ENCODE results near the gene BTF3. TPM values are rescaled to one million over a fixed set of nuclear protein-coding genes. Genes with fewer than 3 reads are reported as not detected.
"Not testable (repeated sequence)": the region's sequence is repeated elsewhere in the genome, so short reads cannot be mapped to it uniquely, and the experiment has no call there.

The BTF3 gene
- total RNA-seq, 1 donor from 2014 or later, result 664 TPM

- H3K27me3 Mint-ChIP-seq, result peaks cover 81% of the 10 kb centered on the region
- DNase-seq (ENCODE audit: extremely low spot score, unreplicated experiment), result peak; percentile 88
- H3K9me3 Mint-ChIP-seq, result no peaks in the 10 kb centered on the region
- peaks cover 12% of the 10 kb centered on the region for H3K4me1 Mint-ChIP-seq (ENCODE audit: unreplicated experiment)
- no peaks in the 10 kb centered on the region for H3K36me3 Mint-ChIP-seq
- peak overlapping the region; percentile 84 for H3K4me3 Mint-ChIP-seq
- peak; percentile 96 for TF ChIP-seq CTCF (conservative IDR thresholded peaks at IDR 0.05)
- no peak overlapping the region for H3K27ac Mint-ChIP-seq
Observed at GRCh38 chr5:73451224-73452130, 46.8 kb upstream of the BTF3 start.

GRCh38 chr5:73452215-73452614 lies 46.0 kb upstream of the BTF3 start:
- Mint-ChIP-seq H3K36me3 (no peaks in the 10 kb centered on the region), H3K27me3 (peaks cover 80% of the 10 kb centered on the region), H3K4me1 (ENCODE audit: unreplicated experiment) (peaks cover 12% of the 10 kb centered on the region), H3K9me3 (no peaks in the 10 kb centered on the region), H3K4me3 (peak overlapping the region; percentile 65), H3K27ac (no peak overlapping the region)
- DNase-seq (ENCODE audit: extremely low spot score, unreplicated experiment), result no peak
- no peak for TF ChIP-seq CTCF (conservative IDR thresholded peaks at IDR 0.05)

GRCh38 chr5:73454379-73455036 lies 43.7 kb upstream of the BTF3 start:
- Mint-ChIP-seq H3K4me3 (peak overlapping the region; percentile 58), H3K27me3 (peaks cover 73% of the 10 kb centered on the region), H3K4me1 (ENCODE audit: unreplicated experiment) (peaks cover 6% of the 10 kb centered on the region), H3K36me3 (no peaks in the 10 kb centered on the region), H3K9me3 (no peaks in the 10 kb centered on the region), H3K27ac (no peak overlapping the region)
- peak; percentile 84 for TF ChIP-seq CTCF (conservative IDR thresholded peaks at IDR 0.05)
- DNase-seq (ENCODE audit: extremely low spot score, unreplicated experiment), result no peak

- not testable (repeated sequence) for H3K27ac Mint-ChIP-seq; DNase-seq (ENCODE audit: extremely low spot score, unreplicated experiment); H3K4me3 Mint-ChIP-seq; H3K9me3 Mint-ChIP-seq; H3K36me3 Mint-ChIP-seq; H3K4me1 Mint-ChIP-seq (ENCODE audit: unreplicated experiment)
- H3K27me3 Mint-ChIP-seq, result peaks cover 72% of the 10 kb centered on the region
Observed at GRCh38 chr5:73456462-73456861, 41.8 kb upstream of the BTF3 start.

- Mint-ChIP-seq H3K4me1 (ENCODE audit: unreplicated experiment) (no peaks in the 10 kb centered on the region), H3K36me3 (no peaks in the 10 kb centered on the region), H3K9me3 (no peaks in the 10 kb centered on the region), H3K4me3 (no peak overlapping the region), H3K27me3 (peaks cover 53% of the 10 kb centered on the region), H3K27ac (no peak overlapping the region)
- DNase-seq (ENCODE audit: extremely low spot score, unreplicated experiment), result no peak
- no peak for TF ChIP-seq CTCF (conservative IDR thresholded peaks at IDR 0.05)
Observed at GRCh38 chr5:73459366-73459765, 38.9 kb upstream of the BTF3 start.

GRCh38 chr5:73460133-73460532 lies 38.1 kb upstream of the BTF3 start:
- TF ChIP-seq CTCF (conservative IDR thresholded peaks at IDR 0.05), result no peak
- Mint-ChIP-seq H3K27me3 (peaks cover 54% of the 10 kb centered on the region), H3K9me3 (no peaks in the 10 kb centered on the region), H3K27ac (no peak overlapping the region), H3K4me1 (ENCODE audit: unreplicated experiment) (no peaks in the 10 kb centered on the region), H3K4me3 (no peak overlapping the region), H3K36me3 (no peaks in the 10 kb centered on the region)
- no peak for DNase-seq (ENCODE audit: extremely low spot score, unreplicated experiment)

All from type B pancreatic cell (in vitro differentiated cells).